ENCODE data around the gene ZFPM1.

Gene ZFPM1

DNA sequence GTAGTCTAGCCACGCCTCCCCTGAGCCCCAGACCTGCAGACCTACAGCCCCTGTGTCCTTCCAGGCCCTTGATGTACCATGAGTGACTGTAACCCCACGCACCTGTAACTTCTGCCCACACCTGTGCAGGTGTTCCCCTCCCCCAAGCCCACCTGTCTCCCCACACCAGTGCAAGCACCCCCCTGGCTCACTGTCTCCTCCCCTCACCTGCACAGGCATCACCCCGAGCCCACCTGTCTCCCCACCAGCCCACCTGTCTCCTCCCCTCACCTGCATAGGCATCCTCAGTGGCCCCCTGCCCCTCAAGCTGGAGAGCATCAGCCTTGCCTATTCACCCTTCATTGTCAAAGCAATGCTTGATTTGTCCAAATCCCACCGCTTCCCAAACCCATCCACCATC is 84.8 kb downstream of the ZFPM1 start:
- DNase-seq (ENCODE audit: low read depth in 2 of 2) = no peak

GRCh38 chr16:88538366-88539060 is 85.4 kb downstream of the ZFPM1 start:
- DNase-seq (ENCODE audit: low read depth in 2 of 2) = no peak

DNA sequence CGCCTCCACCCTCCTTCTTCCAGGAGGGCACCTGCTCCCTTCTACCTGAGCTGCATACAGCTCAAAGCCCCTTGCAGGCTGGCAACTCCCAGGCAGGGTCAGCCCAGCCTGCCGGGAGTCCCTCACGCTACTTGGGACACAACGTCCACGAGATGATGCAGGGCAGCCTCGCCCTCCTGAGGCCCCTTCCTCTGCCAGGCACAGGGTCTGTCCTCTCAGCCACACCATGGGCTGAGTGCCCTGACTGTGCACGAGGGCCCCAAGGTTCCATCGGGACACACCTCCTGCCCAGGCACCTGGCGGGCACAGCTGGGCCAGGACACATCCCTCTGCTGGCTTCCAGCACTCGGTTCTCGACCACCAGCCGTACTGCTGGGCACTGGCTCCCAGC is 86.2 kb downstream of the ZFPM1 start:
- DNase-seq (ENCODE audit: low read depth in 2 of 2) = no peak

DNA sequence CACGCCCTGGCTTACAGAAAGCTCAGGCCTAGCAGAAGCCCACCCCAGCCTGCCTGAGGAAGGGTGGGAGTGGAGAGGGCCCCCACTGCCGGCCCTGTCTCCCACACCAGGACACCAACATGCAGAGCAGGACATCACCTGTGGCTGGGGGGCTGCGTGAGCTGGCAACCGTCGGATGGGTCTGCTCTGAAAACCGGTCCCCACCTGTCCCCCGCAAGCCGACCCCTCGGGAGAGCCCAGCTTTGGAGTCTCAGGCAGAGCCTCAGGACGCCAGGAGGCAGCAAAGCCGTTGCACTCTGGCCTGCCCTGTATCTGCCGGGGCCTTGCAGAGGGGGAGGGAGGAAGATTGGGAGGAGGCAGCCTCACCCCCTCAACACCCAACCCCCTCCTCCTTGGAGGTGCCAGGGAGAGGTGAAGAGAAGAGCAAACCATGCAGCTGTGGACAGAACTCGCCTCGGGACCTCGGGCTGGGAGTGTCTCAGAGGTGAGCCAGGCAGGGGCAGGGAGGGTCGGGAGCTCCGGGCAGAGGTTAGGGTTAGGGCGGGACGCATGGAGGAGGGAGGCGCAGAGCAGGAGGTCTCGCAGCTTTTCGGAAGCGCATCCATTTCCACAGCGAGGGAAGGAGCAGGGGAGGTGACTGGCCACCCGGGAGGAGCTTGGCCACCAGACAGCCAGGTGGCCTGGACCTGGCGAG is 86.7 kb downstream of the ZFPM1 start:
- DNase-seq (ENCODE audit: low read depth in 2 of 2) = no peak

GRCh38 chr16:88540346-88540977 is 87.4 kb downstream of the ZFPM1 start:
- no peak for DNase-seq (ENCODE audit: low read depth in 2 of 2)

DNA sequence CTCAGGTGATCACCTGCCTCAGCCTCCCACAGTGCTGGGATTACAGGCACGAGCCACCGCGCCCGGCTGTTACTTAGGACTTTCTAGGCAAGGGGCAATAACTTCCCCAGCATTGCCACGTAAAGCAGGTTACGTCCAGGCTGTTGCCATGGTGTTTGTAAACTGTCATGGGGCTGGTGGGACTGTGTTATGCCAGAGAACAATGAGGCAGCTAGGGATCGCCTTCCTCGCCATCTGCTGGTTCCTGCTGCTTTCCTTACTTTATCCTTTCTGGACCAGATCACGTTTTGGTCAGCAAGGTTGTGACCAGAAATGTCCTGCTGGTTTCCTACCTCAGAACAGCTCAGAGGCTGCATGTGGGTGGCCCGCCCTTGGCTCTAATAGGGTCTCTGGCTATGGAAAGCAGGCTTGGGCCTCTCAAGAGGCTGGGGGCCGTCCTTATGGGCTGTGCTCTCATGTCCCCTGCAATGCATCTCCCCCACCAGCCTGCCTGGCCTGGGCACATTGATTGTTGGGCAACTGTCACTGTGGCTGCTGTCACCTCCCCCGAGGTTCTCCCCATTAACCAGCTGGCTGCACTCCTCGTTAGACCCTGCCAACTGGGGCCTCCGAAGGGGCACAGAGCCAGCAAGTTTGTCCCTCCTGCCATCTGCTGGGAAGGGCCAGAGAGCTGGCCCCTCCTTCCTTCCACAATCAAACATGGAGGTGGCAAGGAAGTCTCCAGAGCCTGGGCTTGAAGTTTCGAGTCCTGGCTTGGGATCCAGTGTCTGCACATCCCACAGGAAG is 88.9 kb downstream of the ZFPM1 start:
- DNase-seq (ENCODE audit: low read depth in 2 of 2) = no peak

GRCh38 chr16:88543230-88543813 is 90.2 kb downstream of the ZFPM1 start:
- DNase-seq (ENCODE audit: low read depth in 2 of 2) = no peak

DNA sequence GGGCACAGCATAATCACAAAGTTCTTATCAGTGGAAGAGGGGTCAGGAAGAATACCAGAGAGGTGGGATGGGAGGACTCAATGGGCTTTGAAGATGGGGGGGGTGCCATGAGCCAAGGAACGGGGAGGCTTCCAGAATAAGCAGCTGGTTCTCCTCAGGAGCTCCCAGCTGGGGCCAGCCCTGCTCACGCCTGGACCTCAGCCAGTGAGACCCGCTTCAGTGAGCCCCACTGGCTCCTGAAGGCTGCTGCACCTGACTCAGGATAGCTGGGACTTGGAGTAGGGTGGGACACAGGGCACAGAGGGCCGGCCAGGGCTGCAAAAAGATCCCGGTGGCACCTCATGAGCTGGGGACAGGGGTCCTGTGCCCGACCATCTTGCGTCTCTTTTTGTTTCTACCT is 92.7 kb downstream of the ZFPM1 start:
- no peak for DNase-seq (ENCODE audit: low read depth in 2 of 2)

DNA sequence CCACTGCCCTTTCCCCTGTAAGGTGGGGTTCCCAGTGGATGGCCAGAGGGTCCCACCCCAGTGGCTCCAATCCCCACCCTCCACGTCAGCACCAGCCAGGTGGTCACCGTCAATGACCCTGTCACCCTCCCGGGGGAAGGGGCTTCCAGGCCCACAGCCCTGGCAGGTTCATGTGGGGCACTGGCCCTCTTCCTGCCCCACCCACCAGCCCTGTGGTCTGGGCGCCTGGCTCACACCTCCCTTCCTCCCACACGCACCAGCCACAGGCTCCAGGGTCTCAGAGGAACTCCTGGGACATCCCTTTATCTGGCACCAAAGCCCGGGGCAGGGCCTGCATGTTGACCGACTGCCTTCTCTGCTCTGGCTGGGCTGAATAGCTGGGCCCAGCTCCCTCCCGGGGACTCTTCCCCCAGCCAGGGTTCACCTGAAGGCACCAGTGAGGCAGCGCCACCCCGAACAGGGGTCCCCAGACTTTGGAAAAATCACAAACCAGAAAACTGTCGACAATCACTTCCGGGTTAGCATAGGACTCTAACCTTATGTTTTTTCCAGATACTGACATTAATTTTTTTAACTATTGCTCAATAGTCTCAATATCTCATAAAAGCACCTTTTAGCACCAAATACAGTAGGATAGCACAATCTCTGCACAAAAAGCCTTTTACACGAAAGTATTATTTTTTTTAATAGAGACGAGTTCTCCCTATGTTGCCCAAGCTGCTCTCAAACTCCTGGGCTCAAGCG is 95.2 kb downstream of the ZFPM1 start:
- no peak for DNase-seq (ENCODE audit: low read depth in 2 of 2)

DNA sequence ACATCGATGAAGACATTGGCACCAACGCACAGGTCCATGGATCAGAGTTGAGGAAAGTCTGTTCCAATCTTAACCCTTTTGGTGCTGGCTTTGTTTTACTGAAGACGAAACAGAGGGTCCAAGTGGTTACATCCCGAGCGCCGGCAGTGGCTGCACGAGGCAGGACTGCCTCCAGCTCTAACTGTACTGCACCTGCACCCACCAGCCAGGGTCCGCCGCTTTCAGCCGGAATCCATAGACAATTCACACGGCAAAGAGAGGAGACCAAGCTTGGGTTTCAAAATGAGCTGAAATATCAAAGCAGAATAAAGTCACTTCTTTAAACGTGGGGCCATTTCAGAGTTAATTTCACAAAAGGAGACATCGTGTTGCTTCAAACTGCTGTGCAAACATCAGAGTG is 95.9 kb downstream of the ZFPM1 start:
- DNase-seq (ENCODE audit: low read depth in 2 of 2) = no peak

- DNase-seq (ENCODE audit: low read depth in 2 of 2) = no peak
These were observed 96.7 kb downstream of the ZFPM1 start for GRCh38 chr16:88549671-88550245.

DNA sequence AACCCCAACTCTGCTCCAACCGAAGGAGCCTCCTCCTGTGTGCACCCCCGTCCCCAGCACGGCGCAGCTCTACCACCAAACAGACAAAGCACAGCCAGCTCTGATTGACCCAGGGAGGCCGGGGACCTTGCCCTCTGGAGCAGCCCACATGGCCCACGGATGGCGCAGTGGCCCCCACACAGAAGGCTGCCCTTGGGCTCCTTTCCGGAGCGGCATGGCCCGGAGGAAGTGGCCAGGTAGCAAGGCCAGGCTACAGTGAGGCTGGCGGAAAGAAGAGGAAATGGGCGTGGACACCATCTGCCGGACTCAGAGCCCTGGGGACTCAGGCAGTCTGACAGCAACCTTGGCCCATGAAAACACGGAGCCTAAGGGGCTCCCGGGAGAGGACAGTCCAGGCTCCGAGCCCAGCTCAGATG is 97.2 kb downstream of the ZFPM1 start:
- no peak for DNase-seq (ENCODE audit: low read depth in 2 of 2)

DNA sequence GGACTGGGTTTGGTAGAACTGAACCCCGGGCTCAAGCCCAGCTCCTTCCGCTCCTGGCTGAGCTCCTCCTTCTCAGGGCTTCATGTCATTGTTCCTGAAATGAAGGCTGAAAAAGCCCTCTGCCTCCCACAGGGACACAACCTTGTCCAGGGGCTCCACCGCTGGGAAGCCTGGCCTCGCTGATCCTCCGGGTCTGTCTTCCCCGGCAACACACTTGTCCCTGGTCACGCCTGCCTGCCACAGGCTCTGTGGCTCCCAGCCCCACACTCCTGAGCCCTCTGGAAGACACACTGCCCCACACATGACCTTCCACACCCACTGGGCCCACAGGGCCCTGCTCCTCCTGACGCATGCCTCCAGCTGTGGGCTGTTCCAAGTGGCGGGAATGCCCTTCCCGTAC is 99.1 kb downstream of the ZFPM1 start:
- DNase-seq (ENCODE audit: low read depth in 2 of 2) = no peak

DNA sequence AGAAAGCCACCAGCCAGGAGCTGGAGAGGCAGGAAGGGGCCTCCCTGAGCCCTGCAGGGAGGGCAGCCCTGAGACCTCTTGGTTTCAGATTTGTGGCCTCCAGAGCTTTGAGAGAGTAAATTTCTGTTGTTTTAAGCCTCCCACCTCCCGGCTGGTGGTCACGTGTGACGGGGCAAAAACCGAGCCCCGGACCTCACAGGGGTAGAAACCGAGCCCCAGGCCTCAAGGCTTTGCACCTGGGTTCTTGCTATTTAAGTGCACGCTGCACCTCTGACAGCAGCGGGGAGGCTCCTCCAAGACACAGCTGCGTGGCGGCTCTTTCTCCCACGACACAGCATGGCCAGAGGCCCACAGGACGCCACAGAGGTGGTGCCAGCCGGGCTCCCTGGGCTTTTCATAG is 99.7 kb downstream of the ZFPM1 start:
- DNase-seq (ENCODE audit: low read depth in 2 of 2) = no peak

DNA sequence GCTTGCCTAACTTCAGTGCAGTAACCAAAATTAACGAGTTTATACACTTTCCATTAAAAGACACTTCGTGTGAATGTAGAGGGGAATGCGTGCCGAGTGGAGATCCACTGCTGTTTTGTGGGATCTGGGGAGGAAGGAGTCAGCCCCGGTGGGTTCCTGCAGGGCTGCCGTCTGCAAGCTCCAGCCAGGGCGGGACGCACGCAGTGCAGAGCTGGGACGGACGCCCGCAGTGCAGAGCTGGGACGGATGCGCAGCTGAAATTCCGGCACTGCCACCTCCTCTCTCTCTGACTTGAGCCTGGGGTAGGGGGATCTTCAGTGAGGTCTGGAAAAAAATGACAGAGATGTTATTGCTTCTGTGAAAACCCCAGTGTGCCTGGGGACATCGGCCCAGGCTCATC is 100.7 kb downstream of the ZFPM1 start:
- DNase-seq (ENCODE audit: low read depth in 2 of 2) = no peak

DNA sequence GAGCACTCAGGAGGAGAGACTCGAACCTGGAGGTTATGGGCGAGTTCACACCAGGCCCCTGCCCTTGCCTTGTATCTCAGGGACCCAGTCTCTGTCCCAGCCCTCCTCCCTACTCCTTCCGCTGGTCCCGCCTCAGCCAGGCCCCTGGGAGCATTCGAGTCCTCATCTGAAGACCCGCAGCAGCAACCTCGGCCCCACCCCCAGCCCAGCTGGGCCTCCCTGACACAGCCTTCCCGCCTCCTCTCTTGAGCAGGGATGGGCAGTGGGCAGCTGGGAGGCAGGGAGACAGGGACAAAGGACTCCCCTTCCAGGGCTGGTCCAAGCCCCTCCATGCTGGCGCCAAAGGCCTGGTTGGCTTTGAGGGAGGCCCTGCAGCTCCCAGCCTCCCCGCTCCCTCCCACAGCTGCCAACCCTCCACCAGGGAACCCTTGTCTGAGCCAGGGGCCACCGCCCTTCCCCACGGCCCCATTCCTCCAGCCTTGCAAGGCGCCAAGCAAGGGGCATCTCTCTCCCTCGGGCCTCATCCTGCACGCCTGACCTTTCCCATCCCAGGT is 101.7 kb downstream of the ZFPM1 start:
- DNase-seq (ENCODE audit: low read depth in 2 of 2) = no peak

DNA sequence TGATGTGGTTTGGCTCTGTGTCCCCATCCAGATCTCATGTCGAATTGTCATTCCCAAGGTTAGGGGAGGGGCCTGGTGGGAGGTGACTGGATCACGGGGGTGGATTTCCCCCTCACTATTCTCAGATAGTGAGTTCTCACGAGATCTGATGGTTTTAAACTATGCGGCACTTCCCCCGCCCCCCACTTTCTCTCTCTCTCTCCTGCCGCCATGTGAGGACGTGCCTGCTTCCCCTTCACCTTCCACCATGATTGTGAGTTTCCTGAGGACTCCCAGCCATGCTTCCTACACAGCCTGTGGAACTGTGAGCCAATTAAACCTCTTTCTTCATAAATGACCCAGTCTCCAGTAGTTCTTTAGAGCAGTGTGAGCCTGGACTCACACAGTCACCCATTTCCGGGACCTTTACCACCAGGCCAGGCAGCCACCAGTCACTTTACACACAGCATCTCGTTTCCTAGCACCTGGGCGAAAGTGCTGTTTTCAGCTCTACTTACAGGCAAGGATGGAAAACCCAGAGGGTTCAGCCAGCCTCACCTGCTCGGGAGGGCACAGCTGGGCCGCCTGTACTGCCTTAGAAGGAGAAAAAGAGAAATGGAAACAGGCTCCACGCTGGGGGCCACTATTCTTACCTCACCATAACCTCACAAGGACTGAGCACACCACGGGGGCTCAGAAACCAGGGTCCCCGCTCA is 103.4 kb downstream of the ZFPM1 start:
- DNase-seq (ENCODE audit: low read depth in 2 of 2) = no peak

DNA sequence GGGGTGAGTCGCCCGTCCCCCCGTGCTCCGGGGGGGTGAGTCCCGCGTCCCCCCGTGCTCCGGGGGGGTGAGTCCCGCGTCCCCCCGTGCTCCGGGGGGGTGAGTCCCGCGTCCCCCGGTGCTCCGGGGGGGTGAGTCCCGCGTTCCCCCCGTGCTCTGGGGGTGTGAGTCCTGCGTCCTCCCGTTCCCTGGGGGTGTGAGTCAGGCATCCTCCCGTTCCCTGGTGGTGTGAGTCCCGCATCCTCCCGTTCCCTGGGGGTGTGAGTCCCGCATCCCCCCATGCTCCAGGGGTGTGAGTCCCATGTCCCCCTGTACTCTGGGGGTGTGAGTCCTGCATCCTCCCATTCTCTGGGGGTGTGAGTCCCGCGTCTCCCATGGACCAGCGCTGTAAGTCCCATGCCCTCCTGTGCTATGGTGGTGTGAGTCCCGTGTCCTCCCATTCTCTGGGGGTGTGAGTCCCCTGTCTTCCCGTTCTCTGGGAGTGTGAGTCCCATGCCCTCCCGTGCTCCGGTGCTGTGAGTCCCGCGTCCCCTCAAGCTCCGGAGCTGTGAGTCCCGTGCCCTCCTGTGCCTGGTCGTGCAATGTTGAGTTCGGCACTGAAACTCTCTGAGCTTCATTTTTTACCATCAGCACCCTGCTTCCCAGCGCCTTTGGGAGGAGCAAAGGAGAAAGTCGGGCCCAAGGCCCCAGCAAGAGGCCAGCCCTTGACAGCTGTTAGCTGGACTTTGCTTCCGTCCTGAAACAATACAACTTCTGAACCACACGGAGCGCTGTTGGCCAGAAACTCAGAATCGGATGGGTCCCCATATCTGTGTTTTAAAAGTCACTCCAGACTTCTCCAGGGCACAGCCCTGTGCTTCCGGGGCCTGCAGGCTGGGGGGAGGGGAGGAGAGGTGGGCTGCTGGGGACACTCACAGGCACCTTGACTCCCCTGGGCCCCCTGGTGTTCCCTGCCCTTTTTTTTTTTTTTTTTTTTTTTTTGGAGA is 105.7 kb downstream of the ZFPM1 start:
- no peak for DNase-seq (ENCODE audit: low read depth in 2 of 2)

Data from activated CD8-positive, alpha-beta memory T cell treated with anti-CD3 and anti-CD28 coated beads for 4 hours (primary cell).